Measurements from ENCODE around the gene LRIT1.

LRIT1 gene

DNA sequence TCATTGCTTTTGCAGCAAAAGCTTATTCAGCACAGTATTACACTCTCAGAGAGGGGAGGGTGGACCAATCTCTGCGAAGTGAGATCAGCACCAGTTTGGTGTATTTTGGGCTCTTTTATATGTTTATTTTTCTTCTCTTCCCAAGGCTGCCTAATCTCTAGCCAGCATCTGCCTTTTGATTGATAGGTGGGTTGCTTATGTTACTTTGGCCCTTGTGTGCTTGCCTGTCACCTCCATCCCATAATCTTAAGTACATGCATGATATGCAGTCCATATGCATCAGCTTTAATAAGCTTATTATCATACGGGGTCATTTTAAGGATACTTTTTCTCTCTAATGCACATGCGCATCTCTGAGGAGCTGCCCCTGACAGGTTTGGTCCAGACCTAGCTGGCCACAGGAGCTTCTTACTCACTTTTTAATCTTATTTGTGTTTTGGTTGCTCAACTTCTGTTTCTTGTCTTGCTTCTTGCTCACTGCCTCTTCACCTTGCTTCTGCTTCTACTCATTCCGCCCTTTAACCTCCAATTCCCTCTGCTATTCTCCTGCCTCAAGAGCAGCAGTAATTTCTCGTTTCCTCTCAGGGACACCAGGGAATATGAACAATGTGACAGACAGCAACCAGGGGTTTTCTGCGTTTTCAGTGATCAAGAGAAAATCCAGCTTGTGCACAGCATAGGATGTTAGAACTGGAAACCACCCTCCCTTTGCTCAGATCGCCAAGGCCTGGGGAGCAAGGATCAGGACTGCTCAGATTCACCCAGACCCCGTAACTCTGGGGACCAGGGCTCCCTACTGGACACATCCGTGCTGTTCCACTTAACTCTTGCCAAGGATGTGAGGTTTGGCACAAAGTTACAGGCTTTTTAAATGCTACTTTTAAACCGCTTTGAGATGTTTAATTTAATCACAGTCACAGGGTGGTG, 13.5 kb upstream of the LRIT1 start:
- no peak for DNase-seq

DNA sequence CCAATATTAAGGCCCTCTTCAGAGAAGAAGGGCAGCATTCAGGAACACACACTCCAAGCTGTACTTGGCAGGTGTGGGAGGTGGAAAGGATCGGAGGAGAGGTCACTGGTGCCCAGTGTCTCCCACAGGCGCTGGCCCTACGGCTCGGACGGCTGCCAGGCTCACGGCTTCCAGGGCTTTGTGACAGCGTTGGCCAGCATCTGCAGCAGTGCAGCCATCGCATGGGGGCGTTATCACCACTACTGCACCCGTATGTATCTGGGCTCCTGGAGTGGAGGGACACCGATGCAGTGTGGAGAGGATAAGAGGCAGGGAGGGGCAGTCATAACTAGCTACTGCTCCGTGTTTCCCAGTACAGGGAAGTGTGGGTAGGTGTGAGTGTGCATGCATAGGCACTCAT, 7.4 kb upstream of the LRIT1 start:
- DNase-seq, result no peak

DNA sequence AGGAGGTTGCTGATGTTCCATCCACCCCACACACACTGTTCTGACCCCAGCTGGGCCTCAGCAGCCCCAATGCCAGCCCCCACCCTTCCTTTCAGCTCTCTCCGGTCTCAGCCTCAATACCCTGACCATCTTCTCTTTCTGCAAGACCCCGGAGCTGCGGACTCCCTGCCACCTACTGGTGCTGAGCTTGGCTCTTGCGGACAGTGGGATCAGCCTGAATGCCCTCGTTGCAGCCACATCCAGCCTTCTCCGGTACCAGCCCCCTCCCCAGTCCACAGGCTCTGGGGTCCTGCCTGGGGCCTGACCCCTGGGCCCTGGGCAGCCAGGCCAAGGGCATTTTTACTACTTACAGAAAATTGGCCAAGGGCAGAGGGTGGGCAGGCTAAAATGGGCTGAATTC, 6.2 kb upstream of the LRIT1 start:
- DNase-seq, result no peak

DNA sequence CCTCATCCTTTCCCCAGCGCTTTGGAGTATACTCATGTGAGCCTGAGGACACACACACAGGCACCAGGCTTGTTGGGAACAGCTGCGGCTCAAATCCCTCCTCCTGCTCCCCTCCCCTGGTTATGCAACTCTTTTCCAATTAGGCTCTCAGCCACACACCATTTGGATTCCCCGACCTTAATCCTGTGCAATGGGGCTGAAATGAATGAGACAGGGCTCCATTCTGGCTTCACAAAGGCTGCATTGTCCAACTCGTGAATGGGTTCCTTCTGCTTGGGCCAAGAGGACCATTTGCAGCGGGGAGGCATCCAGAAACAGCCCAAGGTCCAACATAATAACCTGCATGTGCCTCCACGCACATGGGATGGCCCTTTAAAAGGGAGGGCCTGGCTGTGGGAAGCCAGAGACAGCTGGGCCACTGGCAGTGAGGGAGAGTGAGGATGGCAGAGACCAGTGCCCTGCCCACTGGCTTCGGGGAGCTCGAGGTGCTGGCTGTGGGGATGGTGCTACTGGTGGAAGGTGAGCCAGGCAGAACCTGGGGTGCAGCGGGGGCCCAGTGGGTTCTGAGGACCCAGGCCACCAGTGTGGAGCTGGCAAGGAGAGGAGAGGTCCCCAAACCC, 3.4 kb upstream of the LRIT1 start, which contains the start of gene RGR:
Gene RGR, plus strand, starts transcription at position 403 of the 620 bp plus-strand sequence. Its CDS starts 38 bp downstream, at position 441.
- no peak for DNase-seq

DNA sequence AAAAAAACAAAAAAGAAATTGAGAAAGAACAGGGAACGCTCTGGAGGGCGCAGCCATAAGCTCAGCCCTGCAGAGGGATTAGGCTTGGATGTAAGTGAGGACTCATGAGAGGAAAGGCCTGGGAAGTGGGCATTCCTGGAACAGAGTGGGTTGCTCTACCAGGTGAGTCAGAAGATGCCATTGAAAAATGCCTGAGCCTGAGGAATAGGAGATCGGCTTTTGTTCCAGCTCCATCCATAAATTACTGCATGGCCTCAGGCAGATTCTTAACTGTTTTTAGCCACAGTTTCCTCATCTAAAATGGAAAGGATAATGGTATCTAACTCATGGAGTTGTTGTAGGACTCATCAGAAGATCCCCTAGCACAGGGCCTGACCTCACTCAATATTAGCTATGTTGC, 2.4 kb upstream of the LRIT1 start:
- DNase-seq, result no peak

DNA sequence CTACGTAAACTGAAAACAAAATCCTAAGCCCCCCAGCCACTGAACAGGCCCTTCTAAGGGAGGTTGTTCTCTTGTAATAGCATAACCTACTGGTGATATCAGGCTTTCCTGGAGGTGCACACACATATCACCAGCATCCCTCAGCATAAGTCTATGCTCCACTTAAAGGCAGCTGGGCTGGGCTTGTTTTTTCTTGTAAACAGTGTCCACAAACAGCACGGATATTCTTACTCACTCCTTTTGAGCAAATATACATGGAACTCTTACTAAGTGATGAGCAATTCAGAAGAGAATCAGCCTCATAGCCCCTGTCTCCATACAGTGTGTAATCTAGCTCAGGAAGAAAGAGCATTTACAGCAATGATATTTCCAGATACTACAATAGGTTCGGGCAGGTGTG, 2.4 kb downstream of the LRIT1 start:
- DNase-seq, result no peak

DNA sequence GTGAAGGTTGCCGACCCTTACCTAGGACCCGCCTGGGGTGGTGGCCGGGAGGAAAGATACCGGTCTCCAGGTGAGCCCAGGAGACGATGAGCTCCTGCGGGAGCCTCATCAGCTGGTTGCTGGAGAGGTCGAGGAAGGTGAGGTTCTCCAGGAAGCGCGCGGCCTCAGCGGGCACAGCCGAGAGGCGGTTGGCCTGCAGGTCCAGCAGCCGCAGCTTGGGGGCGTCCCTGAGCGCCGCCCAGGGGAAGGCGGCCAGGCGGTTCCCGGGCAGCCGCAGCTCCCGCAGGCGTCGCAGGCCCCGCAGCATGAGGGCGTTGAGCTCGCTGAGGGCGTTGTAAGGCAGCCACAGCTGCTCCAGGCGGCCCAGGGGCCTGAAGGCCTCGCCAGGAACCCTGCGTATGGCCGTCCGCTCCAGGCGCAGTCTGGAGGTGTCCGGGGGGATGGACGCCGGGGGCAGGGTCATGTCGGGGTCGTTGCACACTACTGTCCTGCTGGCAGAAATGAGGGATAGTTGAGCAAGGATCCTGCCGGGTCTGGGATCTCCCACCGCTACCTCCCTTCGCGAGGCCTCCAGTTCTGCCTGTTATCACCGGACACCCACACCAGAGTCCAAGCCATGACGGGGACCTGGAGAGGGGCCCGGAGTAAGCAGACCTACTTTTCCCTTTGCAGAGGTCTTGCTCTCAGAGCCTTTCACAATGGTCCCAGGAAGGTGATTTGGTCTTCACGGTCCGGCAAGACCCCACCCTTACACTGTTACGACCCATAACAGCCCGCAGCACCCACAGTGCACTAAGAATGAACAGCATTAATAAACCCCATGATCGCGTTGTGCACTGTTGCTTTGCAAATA, 3.9 kb downstream of the LRIT1 start:
- no peak for DNase-seq

DNA sequence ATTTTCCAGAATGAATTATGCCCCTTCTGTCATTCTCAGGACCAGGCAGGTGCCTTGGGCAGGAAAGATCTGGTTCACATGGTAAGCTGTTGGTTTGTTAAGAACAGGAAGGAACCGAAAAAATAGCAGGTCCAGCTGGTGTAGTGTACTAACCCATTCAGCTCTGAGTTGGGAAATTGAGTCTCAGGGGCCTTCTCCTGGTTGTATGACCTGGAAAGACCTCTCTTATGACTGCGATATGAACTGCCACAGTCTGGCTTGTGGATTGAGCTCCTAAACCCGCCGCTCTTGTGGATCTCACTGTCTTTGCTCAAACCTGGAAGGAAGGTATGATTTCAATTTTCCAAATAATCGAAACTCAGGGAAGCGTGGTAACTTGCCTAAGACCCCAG, 4.5 kb downstream of the LRIT1 start:
- no peak for DNase-seq

DNA sequence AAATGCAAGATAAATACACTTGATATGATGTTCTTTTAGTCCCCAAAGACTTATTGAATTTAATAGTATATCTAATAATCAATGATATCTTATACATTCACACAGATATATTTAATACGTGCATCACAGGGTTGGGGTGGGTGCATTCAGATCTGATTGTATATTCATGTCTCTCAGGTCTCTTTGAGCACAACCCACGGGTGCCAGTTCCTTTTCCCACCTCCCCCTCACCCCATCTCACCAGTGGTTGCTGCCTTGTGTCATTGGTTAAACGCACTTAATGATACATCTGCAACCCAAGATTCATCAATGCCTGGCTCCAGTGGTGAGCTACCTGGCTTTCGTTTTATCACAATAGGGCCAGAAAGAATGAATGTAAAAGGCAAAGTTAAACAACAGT, 6.2 kb downstream of the LRIT1 start:
- no peak for DNase-seq

DNA sequence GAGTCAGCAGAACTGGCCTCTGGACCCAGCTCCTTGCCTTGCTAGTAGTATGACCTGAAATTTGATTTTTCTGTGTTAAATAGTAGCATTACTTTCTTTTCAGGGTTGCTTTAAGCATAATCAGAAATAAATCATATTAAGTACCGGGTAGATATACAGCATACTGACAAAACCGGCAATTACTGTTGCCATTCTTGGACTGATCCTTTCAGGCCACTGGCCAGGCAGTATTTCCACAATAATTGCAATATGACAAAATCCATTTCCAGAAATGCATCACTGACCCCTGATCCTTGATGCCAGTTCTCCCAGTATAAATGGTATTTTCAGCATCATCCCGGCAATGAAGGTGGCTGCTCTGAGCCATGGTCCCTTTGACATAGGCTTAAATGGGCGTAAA, 6.9 kb downstream of the LRIT1 start:
- no peak for DNase-seq

DNA sequence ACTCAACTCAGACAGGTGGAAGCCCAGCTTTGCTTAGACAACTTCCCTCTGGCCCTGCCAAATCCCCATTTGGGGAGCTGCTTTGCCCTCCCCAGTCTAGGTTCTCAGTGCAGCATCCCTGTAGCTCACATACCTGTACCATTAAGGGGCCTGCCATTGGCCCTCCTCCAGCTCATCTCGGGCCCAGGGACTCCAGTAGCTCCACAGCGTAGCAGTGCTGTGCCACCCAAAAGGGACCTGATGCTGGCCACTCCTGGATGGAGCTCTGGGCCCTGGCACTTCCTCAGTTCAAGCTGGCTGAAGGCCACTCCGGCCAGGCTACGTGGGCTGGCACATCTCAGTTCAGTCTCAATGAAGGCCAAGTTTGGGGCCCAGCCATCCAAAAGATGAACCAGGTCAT, 7.4 kb downstream of the LRIT1 start:
- no peak for DNase-seq

DNA sequence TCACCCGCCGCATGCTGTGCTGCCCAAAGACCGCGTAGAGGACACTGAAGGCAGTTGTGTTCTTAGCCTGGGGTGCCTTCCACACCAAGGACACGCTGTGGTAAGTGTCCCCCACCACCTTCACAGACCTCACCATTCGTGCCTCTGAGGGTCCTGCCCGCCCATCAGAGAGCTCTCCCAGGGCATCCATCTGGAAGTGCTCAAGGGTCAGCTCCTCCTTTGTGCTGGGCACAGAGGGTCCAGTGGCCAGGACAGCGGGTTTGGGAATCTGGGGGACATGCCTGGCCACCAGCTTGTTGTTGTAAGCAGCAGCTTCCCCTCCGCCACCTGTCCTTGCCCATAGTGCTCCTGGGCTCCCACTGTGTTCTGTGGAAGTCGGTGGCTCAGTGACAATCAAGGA, 9.0 kb downstream of the LRIT1 start:
- DNase-seq, result no peak

DNA sequence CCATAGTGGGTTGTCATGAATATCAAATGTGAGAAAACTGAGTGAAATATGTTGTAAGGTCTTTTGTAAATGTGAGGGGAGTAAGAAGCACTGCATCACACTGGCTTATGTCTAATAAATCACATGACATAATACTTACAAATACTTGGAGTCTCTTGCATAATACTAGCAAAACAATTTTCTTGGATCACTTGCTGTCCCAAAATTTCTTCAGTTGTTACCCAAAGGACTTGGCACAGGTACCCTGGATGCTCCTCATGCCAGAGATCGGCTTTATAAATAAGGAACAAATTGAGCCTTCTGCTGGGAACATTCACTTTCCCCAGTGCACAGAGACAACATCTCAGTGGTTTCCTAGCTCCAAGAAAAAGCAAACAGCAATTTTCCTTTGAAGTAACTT, 11.0 kb downstream of the LRIT1 start:
- no peak for DNase-seq

DNA sequence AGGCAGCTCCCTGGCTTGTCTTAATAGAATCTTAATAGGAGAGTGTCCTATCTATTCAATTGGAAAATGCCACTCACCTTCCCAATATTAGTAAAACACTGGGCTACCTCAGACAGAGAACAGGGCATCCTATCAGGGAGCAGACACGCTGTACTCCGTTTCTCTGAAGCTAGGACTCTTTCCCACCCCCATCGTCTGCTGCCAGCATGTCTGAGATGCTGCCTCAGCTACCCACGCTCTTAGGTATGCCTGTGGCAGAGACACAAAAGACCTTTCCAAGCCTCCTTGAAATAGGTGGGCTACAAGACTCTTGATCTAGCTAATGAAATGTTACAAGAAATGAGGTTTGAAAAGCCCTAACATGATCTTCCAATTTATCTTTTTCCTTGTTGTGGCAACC, 13.5 kb downstream of the LRIT1 start:
- DNase-seq, result no peak

DNA sequence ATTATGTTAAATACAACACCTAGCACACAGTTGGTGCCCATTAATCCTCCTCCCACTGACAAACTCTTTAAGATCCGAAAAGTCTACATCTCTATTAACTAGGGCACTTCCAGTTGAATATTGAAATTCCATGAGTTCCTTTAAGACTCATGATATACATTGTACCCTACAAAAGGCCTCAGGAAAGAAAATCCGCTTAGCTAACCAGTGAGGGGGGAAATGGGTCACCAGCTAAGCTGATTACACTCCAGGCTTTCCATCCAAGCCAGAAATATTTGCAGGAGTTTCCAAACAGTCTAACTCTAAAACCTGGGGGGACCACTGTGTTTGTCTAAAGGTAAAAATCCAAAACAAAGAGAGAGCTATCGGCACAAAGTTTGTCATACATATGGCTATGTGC, 14.7 kb downstream of the LRIT1 start:
- DNase-seq, result no peak

DNA sequence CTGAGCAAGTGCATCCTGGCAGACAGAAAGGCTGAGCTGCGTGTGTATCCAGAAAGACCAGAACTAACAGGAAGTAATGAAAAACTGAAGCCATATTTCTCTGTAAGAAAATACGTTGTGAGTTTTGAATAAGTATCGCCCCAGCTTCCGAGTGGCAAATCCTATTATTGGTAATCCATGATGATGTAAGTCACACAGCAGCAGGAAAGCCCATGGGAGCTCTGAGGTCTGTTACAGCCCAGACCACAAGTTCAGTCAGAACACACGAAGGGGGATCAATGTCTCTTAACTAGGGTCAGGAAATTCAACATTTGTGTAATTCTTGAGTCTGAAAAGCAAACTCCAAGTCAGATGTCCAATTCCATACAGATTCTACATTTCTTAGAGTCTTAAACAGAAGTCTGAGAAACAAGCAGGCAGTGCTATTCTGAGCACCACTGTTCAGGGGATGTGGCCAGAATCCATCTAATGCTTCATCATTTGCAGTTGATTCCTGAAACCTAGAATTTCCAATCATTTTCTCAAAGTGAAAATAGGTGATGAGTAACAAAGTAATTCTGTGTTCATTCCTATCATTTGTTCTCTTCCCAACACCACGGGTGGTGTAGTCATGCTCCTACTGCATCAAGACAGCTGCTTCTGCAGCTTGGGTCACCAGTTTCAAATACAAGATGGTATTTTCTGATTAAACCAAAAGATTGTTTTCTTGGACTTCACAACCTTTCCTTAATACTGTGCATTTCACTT, 15.7 kb downstream of the LRIT1 start, which contains the start of gene LRIT2:
Gene LRIT2, minus strand, starts transcription at position 118 of the 747 bp plus-strand sequence. Its CDS starts 24 bp downstream, at position 94.
- DNase-seq, result no peak

DNA sequence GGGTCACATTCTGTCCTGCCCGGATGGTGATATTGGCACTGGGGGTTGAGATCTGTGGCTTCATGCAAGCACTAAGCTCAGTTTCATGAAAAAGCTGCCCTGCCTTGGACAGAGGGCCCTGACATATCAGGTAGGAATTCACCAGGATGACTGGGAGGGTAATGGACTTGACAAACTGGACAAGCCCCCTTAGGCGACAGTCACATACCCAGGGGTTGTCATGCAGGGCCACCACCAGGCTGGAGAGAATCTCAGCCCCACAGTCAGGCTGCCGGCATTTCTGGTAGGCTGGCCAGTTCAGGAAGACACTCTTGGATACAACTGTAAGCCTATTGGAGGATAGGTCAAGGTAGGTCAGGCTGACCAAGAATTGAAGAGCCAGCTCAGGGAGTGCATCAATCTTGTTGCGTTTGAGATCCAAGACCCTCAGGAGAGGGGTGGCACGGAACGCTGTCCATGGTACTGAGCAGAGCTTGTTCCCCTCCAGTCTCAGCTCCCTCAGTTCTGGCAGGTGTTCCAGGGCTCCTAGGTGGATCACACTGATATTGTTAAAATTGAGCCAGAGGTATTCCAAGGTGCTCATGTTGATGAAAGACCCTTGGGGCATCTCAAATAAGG, 16.8 kb downstream of the LRIT1 start:
- no peak for DNase-seq

DNA sequence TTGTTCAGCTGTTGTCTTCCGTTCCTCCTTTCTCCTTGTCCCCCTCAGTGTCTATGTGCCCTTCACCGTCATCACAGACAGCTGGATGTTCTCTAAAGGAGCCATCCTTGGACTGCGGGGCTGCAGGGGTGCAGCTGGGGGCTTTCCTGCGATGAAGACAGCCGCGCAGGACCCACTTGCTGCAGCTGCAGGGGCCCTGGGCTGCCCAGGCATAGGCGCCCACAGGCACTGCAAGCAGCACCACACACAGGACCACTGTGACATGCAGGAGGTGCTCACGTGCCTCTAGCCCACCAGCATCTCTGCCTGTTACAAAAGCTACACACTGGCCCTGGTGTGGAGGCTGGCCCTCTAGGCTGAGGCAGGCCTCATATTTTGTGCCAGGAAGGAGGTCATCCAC, 19.4 kb downstream of the LRIT1 start:
- DNase-seq, result no peak

DNA sequence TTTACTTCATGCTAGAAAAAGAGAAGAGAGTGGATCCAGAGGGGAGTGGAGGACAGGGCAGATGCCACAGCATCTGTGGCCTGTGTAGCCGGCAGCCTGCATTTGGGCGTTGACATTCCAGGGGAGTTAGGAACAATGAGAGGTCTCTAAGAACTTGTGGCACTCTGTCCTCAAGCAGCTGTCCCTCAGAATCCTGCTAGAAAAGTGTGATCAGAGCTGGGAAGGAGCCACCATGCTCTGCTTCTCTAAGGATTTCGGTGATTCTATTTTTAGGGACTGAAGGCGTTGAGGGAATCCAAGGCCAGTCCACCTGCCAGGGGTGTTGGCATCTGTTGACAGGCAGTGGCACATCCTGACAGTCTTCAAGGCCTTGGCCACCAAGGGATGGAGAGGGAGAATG, 23.6 kb downstream of the LRIT1 start:
- no peak for DNase-seq

DNA sequence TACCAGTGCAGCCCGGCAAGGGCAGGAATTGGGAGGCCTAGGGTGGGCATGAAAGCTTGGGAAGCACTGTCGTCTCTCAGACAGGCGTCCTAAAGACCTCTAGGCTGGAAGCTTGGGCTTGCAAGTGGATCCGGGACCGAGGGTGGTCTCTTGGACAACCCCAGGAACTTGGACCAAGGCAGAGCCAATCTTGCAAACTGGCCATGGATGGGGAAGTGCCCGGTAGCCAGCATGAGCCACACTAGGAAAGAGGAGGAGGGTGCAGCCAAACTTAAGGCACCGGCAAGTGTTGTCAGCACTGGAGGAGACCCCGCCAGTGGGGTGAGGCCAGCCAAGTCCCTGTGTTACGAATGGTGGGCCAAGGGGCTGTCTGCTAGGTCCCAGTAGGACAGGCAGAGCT, 24.5 kb downstream of the LRIT1 start:
- no peak for DNase-seq

DNA sequence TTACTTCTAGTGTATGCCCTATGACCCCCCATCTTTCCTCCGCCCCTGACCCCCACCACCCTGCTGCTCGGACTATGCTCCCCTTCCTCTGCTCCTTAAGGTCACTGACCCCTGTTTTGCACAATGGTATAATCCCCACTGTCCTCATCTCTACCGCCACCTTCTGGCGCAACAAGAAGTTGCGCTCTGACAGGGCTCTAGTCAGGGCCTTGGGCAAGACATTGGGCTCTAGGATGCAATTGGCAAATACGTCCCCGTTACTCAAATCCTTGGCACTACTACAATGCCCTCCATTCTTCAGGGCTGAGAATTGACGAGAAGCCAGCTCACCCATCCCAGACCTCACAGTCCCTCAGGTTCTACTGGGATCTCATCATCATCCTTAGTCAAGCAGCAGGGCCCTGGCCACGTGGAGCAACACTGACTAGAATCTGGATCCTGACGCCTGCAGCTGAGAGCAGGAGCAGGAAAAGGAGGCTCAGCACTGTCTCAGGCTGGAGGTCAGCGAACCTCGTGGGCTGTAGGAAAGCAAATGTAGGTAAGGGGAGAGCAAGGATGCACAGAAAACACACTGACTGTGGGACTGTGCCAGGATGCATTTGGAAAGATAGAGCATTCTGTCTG, 26.6 kb downstream of the LRIT1 start:
- no peak for DNase-seq
